ENCODE data around the gene ELOB.

ELOB gene

DNA sequence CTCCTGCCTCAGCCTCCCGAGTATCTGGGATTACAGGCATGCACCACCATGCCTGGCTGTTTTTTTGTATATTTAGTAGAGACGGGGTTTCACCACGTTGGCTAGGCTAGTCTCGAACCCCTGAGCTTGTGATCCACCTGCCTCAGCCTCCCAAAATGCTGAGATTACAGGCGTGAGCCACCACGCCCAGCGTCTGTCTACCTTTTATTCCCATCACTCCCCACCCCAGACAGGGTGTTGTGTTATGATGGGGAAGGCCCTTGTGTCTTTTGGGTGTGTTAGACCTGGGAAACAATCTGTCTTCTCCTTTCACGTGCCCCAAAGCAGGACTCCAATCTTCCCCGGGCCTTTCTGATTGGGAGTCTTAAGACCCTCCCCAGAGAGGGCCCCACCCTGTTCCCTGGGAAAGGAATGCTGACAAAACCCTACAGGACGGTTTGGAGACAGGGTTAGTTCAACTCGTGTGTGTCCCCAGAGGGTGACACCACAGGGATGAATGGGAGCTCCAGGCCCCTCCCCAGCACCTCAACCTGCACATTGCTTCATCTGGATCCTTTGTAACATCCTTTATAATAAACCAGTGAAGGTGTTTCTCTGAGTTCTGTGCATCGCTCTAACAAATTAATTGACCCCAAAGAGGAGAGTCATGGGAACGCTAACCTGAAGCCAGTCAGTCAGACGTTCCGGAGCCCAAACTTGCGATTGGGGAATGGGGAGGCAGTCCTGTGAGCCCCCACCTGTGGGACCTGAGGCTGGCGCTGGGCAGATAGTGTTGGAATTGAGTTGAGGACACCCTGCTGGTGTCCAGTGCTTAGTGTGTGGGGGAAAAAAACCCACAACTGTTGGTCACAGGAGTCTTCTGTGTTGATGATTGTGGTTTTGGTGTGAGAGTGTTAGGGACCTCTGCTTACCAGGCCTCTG is 3.2 kb upstream of the ELOB start:
- DNase-seq = no peak

DNA sequence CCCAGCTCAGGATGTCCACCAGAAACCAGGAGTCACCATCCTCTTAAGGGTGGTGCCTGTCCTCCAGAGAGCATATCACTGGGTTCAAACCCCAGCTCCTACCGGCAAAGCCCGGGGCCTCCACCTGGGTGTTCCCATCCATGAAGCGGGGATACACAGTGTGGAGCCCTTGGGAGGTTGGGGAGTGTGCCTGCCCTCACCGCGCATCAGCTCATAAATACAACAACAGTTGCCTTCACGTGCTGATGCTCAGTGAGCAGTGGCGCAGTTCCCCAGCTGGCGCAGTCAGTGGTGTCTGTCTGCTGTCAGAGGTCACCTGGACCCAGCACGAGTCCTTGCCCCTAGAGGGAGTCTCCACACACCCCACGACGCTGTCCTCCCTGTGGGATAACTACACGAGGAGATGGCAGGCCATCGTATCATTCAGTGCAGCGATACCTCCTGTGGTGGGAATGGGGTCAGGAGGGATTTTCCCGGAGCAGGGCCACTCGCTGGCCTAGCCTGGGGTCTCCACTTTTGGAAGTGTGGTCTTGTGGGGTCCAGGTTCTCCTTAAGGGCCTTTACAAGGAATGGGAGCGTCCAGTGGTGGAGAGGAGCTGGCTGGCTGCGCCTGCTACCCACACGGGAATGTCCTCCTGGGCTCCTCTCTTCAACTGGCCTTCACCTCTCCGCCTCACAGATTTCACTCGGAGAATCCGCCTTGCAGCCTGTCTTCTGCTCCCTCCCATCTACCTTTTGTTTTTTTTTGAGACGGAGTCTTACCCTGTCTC is 2.3 kb upstream of the ELOB start:
- no peak for DNase-seq

DNA sequence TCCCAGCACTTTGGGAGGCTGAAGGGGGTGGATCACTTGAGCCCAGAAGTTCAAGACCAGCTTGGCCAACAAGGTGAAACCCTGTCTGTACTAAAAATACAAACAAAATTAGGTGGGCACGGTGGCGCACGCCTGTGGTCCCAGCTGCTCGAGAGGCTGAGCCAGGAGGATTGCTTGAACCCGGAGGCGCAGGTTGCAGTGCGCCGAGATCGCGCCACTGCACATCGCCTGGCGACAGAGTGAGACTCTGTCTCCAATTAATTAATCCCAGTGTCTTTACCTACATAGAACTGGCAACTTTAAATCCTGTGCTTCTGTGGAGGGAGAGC is 1.5 kb upstream of the ELOB start:
- no peak for DNase-seq

DNA sequence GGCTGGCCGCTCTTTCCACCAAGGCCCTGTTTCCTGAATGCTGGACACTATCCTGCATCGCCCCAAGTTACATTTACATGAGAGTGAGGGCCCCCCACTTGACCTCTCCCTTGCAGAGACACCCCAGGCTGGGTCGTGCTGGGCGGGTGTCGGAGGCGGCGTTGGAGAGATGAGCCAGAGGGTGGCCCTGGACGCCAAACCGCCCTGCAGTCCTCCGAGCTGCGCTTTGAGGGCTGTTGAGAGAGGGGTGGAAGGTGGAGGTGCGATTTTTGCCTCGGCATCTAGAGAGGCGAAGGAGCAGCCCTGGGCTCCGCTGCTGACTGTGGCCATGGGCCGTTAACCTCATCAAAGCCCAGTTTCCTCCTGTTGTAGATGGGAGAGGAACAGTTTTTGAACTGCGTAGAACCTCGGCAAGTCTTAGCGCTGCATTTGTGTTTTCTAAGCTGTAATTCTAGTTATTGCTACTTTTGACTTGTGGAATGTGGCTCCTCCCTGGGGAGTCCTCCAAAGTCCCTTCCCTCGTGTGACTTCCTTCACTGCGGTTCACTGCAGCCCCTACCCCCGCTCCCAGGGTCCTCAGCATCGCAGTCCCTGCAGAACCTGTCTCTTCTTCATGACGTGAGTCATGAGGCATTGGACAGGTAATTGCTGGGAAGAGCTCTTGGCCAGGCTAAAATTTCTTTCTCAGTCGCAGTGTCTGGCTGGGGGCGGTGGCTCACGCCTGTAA is 986 bp upstream of the ELOB start:
- no peak for DNase-seq

DNA sequence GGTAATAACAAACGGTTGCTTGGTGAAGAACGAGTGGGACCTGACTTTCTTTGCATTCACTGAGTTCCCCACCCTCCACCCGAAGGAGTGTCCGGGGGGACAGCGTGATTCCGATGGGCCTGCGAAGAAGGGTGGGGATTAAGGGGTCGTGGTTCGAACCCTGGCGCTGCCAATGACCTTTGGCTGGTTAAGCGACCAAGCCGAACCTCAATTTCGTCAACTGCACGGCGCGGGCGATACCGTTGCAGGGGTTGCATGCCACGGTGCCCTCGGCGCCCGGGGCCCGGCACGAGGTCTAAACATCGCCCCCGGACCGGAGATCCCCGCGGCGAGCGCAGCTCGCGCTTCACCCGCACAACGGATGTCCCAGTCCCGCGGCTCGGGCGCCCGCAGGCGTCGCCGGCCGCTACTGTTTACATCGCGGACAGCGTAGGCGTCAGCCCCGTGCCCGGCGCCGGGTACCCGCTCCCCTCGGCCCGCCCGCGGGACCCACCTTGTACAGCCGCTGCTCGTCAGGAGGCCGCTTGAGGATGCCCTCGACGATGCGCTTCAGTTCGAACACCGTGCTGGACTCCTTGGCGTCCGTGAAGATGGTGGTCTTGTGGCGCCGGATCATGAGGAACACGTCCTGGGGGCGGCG is 460 bp downstream of the ELOB start:
- DNase-seq = no peak

DNA sequence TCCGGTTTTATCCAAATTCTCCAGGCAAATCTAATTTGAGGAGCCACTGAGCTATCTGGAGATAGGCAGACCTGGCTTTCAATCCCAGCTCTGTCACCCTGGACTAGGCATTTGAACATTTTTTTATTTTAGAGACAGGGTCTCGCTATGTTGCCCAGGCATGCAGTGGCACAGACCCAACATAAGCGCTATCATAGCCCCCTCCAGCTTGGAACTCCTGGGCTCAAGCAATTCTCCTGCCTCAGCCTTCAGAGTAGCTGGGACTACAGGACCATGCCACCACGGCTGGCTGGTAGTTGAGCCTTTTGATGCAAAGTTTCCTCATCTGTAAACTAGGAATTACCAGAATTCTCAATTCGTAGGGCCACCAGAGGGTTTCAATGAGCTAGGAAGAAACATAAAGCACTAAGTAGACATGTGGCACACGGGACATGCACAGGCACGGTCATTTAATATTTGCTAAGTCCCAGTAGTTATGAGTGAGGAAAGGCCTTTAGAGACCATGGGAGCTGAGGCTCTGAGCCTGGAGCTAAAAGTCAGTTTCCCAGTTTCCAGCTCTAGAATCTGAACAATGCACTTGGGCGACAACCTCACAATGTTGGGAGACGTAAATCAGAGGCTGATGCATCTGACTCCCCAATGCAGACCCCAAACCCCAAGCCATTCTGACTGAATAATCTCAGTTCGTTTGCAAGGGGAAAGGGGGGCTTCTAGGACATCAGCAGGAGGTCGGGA is 1.1 kb downstream of the ELOB start:
- no peak for DNase-seq

DNA sequence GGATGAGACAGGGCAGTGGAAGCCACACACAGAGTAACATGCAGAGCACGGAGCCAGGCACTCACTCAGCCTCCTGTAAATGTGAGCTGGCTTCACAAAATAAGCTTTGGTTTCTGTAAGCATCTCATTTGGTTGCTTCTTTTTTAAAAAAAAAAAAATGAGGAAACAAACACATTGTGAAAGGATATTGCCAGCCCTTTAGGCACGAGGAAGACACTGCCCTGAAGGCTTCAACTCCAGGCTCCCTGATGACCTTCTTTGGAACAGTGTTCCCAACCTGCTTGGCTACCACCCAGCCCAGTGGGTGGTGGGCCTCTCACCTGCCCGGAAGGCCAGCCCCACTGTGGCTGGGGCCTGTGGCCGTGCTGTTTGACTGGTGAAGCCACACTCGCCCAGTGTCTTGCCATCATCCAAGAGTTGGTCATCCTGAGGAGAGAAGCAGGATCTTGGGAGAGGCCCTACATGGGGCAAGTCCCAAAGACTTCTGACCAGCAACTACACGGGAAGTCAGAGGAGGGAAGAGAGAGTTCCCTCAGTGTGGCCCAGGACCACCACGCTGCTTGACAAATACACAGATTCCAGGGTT is 1.9 kb downstream of the ELOB start:
- no peak for DNase-seq

DNA sequence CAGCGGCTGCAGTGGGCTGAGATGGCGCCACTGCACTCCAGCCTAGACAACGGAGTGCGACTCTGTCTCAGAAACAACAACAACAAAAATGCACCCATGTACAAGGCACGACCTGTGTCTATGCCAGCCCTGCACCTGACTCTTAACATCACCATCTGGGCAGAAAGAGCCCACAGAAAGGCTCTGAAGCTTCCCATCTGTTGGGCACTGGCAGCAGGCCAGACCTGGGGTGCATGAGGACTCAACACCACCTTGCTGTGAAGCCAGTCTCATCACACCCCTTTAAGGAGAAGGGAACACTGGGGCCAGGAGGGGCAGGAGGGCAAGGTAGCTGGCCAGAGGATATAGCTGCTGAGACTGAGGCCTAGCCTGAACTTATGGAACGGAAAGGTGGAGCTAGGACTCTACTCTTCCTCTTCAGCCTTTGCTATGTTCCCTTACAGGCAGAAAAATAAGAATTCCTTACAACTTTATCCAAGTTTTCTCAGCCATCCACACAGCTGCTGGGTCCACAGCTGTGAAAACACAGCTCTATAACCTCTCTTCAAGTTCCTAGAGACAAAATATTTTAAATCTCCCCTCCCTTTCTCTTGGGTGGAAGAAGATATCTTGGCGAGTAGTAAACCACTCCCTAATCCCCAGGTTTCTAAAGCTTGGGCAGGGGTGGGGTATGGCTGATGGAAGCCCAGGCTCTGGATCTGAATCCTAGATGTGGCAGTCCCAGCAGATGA is 2.8 kb downstream of the ELOB start:
- no peak for DNase-seq

DNA sequence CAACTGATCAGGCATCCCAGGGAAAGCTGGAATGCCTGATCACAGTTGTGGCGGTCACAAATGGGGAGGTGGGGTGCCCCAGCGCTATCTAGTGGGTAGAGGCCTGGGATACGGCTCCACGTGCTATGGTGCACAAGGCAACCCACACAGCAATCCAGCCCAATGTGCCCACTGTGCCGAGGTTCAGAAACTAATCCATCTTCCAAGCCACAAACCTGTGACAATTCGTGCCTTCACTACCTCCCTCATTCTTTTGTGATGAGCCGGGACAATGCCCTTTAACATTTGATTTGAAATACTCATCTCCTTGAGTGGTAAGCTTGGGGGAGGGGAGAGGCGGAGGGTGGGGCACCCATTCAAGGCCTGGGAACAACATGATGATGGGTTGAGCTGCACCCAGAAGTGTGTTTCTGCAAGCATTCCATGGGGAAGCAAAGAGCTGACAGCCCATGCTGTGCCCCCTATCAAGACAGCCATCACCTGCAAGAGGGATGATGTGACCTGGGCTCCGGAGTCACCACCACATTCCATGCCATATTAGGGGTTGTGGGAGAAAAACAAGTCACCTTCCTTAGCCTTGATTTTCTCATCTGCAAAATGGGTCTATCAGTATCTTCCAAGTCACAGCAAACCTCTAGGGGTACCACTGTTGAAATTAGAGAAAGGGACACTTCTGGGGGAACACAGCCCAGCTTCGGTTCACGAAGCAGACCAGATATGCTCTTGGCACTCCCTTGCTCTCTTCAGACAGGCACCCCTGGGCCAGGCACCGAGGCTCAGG is 3.7 kb downstream of the ELOB start:
- DNase-seq = no peak

DNA sequence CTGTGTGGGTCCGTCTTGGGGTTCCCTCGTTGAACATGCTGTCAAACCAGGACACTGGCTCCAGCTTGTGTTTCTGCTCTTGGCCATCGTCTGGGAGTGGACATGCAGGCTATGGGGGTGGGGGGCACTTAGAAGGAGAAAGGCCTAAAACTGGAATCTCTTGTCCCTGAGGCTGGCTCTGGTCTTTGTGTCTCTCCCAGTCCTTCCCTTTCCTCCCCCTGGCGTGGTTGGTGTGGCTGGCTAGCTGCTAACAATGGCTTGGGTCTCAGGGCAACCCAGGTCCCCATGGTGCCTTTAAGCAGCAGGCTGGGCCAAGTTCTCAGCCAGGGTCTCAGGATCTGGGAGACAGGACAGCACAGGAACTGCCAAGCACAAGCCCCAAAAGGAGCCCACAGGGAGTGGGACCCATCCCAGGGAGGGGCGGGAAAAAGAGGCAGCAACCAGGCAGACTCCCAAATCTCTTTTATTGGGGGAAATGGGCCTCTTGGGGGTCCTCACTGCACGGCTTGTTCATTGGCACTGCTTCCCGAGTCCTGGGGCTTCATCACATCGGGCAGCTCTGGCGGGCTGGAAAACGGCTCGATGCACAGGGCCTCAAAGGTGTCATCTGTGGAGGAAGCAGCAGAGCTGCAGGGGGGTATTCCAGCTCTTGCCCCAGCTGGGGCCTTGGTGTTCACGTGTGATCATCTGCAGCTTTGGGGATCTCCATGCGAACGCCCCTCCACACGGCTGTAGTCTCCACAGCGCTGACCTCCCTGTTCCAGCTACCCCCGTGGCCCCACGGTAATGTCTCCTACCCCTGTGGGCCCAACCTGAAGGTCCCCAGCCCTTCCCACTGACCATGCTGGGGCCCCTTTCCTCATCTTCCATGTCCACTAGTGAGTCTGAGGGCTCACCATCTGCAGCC is 5.3 kb downstream of the ELOB start:
- no peak for DNase-seq

DNA sequence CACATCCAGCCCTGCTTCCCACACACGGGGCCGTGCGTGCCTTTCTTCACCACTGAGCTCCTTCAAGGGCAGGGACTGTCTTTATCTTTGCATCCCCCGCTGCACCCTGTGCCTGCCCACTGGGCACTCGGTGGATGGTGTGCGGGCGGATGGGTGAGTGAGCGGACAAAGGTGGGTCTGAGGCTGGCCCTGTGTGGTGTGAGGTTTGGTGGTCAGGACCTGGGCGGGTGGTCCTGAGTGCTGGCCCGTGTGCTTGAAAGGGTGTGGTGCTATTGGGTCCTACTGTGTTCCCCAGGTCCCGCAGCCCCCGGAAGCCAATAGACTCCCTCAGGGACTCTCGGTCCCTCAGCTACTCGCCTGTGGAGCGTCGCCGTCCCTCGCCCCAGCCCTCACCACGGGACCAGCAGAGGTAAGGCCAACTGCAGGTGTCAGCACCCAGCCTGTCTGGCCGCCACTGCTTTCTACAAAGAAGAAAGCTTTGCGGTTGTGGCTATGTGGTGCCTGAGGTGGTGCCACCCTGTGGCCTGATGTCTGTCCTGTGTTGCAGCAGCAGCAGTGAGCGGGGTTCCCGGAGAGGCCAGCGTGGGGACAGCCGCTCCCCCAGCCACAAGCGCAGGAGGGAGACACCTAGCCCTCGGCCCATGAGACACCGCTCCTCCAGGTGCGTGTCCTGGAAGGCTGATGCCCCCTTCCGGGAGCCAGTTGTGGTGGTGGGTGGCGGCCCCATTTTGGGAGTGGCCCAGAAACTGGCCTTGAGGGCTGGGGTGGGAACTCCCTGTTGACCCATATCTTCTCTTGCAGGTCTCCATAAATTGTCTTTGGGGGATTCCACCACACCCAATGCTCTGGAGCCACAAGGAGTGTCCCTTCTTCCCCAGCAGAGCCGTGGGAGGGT is 6.8 kb downstream of the ELOB start:
- no peak for DNase-seq

DNA sequence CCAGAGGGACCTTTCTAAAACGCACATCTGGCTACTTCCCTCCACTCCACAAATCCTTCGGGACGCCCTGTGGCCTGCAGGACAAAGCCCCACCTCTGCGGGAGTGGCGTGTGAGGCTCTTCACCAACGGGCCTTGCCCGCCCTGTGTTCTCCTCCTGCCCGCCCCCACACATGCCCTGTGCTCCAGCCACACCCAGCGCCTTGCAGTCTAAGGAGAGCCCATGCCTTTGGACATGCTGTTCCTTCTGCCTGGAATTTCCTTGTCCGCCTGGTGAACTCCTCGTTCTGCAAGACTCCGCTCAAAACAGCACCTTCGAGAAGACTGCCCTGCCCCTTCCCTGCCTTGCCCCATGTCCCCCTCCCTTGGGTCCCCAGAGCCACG is 7.4 kb downstream of the ELOB start:
- no peak for DNase-seq

DNA sequence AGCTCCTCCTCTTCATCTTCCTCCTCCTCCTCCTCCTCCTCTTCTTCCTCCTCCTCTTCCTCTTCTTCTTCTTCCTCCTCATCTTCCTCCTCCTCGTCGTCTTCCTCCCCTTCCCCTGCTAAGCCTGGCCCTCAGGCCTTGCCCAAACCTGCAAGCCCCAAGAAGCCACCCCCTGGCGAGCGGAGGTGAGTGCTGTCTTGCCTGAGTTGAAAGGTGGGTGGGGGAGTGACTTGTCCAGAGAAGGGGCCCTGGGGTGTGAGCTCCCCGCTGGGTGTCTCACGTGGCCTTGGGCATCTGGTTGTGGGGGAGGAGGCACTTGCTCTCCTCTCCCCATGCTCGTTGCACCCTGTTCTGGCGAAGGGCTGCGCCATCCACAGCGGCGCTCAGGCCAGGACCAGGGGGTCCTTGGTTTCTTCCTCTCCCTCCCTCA is 8.0 kb downstream of the ELOB start:
- no peak for DNase-seq

DNA sequence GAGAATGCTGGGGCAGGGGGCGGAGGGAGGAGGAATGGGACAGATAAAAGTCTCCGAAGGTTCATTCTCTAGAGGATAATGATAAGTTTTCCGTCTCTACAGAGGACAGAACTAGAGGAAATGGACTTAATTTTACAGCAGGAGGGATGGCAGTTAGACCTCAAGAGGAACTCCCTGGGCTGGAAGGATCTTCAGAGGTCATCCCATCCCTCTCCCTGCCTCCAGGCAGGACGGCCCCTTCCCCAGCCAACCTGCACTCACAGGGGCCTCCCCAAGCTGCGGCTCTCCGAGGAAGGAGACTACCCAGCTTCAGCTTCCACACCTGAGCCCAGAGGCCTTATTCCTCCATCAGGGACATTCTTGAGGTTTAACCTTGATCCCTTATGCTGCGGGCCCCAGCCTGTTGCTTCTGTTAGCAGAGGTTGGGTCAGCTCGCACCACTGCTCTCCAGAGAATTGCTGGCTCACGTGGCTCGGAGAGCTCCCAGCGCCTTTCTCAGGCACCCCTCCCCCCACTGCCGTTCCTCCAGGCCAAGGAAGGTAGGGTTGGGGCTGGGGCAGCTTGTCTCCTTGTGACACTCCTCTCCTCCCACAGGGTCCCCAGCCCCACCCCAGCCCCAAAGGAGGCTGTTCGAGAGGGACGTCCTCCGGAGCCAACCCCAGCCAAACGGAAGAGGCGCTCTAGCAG is 8.5 kb downstream of the ELOB start:
- DNase-seq = no peak

DNA sequence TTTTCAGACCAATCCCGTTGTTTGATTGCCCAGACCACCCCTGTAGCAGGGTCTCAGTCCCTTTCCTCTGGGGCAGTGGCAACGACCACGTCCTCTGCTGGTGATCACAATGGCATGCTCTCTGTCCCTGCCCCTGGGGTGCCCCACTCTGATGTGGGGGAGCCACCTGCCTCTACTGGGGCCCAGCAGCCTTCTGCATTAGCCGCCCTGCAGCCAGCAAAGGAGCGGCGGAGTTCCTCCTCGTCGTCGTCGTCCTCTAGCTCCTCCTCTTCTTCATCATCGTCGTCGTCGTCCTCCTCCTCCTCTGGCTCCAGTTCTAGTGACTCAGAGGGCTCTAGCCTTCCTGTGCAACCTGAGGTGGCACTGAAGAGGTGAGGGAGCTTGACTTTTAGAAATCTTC is 9.2 kb downstream of the ELOB start:
- no peak for DNase-seq

DNA sequence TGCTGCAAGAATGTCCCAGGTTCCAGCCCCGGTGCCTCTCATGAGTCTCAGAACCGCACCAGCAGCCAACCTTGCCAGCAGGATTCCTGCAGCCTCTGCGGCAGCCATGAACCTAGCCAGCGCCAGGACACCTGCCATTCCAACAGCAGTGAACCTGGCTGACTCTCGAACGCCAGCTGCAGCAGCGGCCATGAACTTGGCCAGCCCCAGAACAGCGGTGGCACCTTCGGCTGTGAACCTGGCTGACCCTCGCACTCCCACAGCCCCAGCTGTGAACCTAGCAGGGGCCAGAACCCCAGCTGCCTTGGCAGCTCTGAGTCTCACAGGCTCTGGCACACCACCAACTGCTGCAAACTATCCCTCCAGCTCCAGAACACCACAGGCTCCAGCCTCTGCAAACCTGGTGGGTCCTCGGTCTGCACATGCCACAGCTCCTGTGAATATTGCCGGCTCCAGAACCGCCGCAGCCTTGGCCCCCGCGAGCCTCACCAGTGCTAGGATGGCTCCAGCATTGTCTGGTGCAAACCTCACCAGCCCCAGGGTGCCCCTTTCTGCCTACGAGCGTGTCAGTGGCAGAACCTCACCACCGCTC is 9.8 kb downstream of the ELOB start:
- no peak for DNase-seq

DNA sequence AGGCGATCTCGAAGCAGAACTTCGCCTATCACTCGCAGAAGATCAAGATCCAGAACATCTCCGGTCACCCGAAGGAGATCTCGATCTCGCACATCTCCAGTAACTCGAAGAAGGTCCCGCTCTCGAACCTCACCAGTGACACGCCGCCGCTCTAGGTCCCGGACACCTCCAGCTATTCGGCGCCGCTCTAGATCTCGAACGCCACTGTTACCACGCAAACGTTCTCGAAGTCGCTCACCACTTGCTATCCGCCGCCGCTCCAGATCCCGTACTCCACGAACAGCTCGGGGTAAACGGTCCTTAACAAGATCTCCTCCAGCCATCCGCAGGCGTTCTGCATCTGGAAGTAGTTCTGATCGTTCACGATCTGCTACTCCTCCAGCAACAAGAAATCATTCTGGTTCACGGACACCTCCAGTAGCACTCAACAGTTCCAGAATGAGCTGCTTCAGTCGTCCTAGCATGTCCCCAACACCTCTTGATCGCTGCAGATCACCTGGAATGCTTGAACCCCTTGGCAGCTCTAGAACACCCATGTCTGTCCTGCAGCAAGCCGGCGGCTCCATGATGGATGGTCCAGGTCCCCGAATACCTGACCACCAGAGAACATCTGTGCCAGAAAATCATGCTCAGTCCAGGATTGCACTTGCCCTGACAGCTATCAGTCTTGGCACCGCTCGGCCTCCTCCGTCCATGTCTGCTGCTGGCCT is 10.5 kb downstream of the ELOB start:
- DNase-seq = no peak
